Measurements from ENCODE around the gene BNC2. TPM values are rescaled to one million over a fixed set of nuclear protein-coding genes. Genes with fewer than 3 reads are reported as not detected.

Gene BNC2
- total RNA-seq, 1 experiment from 2014 or later: 5.7 TPM

GRCh38 chr9:16593746-16594145 is 276.7 kb downstream of the BNC2 start:
- ATAC-seq (no peak), DNase-seq (ENCODE audit: low read depth, low spot score) (no peak)
- intact Hi-C loops (cut with micrococcal nuclease; ENCODE audit: unreplicated experiment) (no loop called here), in situ Hi-C loops (cut with HindIII; ENCODE audit: low pct_unique_long_range_greater_than_20kb, low sequenced_read_pairs) (no loop called here)
- no peak overlapping the region for H3K4me3 ChIP-seq (ENCODE audit: low read depth in 2 of 2, low read length in 2 of 2)
- CTCF ChIA-PET: no interaction called here
- no peak overlapping the region for H3K27ac ChIP-seq (ENCODE audit: low read length)
- H3K27me3 ChIP-seq (ENCODE audit: control insufficient read depth, insufficient read depth, low read length): no peaks in the 10 kb centered on the region
- BruUV-seq (replicated peaks): no TSS peak
- H3K36me3 ChIP-seq (ENCODE audit: control insufficient read depth, insufficient read depth, low read length): no peaks in the 10 kb centered on the region
- POLR2A ChIA-PET: no interaction called here
- H3K4me1 ChIP-seq (ENCODE audit: control insufficient read depth, insufficient read depth, low read length): no peaks in the 10 kb centered on the region
- TF ChIP-seq CTCF (IDR thresholded peaks at IDR 0.05): no peak
- TF ChIP-seq REST (IDR thresholded peaks at IDR 0.05; ENCODE audit: insufficient read depth in 1 of 2, low read depth in 2 of 2, low read length in 1 of 2): no peak
- TF ChIP-seq TCF7L2 (IDR thresholded peaks at IDR 0.05; ENCODE audit: low read depth, low read length): no peak
- no peak for TF ChIP-seq SIN3A (IDR thresholded peaks at IDR 0.05; ENCODE audit: borderline replicate concordance, insufficient read depth, low read depth, low read length)
- no peak for TF ChIP-seq POLR2AphosphoS5 (IDR thresholded peaks at IDR 0.05; ENCODE audit: low read depth, low read length)
- H3K9me3 ChIP-seq (ENCODE audit: control insufficient read depth, insufficient read depth, low read depth, low read length): no peaks in the 10 kb centered on the region

GRCh38 chr9:16591092-16591491 is 279.4 kb downstream of the BNC2 start:
- Histone ChIP-seq H3K36me3 (ENCODE audit: control insufficient read depth, insufficient read depth, low read length) (no peaks in the 10 kb centered on the region), H3K4me3 (ENCODE audit: low read depth in 2 of 2, low read length in 2 of 2) (no peak overlapping the region), H3K27me3 (ENCODE audit: control insufficient read depth, insufficient read depth, low read length) (no peaks in the 10 kb centered on the region), H3K4me1 (ENCODE audit: control insufficient read depth, insufficient read depth, low read length) (no peaks in the 10 kb centered on the region), H3K27ac (ENCODE audit: low read length) (no peak overlapping the region), H3K9me3 (ENCODE audit: control insufficient read depth, insufficient read depth, low read depth, low read length) (no peaks in the 10 kb centered on the region)
- ChIA-PET POLR2A (no interaction called here), CTCF (no interaction called here)
- BruUV-seq (replicated peaks): no TSS peak
- intact Hi-C loops (cut with micrococcal nuclease; ENCODE audit: unreplicated experiment) (no loop called here), in situ Hi-C loops (cut with HindIII; ENCODE audit: low pct_unique_long_range_greater_than_20kb, low sequenced_read_pairs) (no loop called here)
- ATAC-seq: no peak
- TF ChIP-seq TCF7L2 (IDR thresholded peaks at IDR 0.05; ENCODE audit: low read depth, low read length) (no peak), REST (IDR thresholded peaks at IDR 0.05; ENCODE audit: insufficient read depth in 1 of 2, low read depth in 2 of 2, low read length in 1 of 2) (no peak), POLR2AphosphoS5 (IDR thresholded peaks at IDR 0.05; ENCODE audit: low read depth, low read length) (no peak), CTCF (IDR thresholded peaks at IDR 0.05) (no peak), SIN3A (IDR thresholded peaks at IDR 0.05; ENCODE audit: borderline replicate concordance, insufficient read depth, low read depth, low read length) (no peak)
- DNase-seq (ENCODE audit: low read depth, low spot score): no peak

Data from Panc1 (cell line).